K562 (cell line): Measurements from ENCODE around the gene TEX35. TPM values are rescaled to one million over a fixed set of nuclear protein-coding genes. Genes with fewer than 3 reads are reported as not detected.

Experiments
- BHLHE40 ChIP-seq: IDR thresholded peaks from 2 replicates; pipeline ENCODE4 v1.6.1; 2011; ENCODE audit warnings: low read length, improper control_type of control experiment
- CBX5 ChIP-seq: IDR thresholded peaks from 2 replicates; pipeline ENCODE4 v1.6.1; 2014; ENCODE audit warnings: low read depth, borderline replicate concordance
- GABPB2 ChIP-seq: fragments of 250-450 bp; sonication (Bioruptor Pico); conservative IDR thresholded peaks from 2 replicates; pipeline ENCODE4 v1.5.1; 2021; ENCODE audit warnings: mild to moderate bottlenecking
- SRSF1 ChIP-seq: fragments of 200-400 bp; formaldehyde crosslinking; IDR thresholded peaks from 2 replicates; pipeline ENCODE4 v1.6.1; 2017; ENCODE audit warnings: mild to moderate bottlenecking, low read depth, low read length, moderate library complexity
- TEAD1 ChIP-seq, 2 experiments: fragments of 450-650 bp in 1 of 2; sonication (generic) in 1 of 2; formaldehyde crosslinking; IDR thresholded peaks; 2 replicates each; pipeline versions ENCODE4 v1.4.0 to v1.8.0; 2020 to 2022; ENCODE audit warnings: mild to moderate bottlenecking in 2 of 2, missing genetic modification reagents in 1 of 2
- ZNF232 ChIP-seq: sonication (generic); formaldehyde crosslinking; IDR thresholded peaks from 2 replicates; pipeline ENCODE4 v1.8.0; 2022; ENCODE audit warnings: mild to moderate bottlenecking, missing genetic modification reagents
- ZNF24 ChIP-seq: fragments of 450-650 bp; IDR thresholded peaks from 2 replicates; pipeline ENCODE4 v1.6.1; 2016
- ZNF830 ChIP-seq: fragments of 250-450 bp; sonication (Bioruptor Pico); IDR thresholded peaks from 2 replicates; pipeline ENCODE4 v1.5.0; 2021; ENCODE audit warnings: mild to moderate bottlenecking
- polyA plus RNA-seq, 8 experiments: library from polyadenylated mRNA; depleted of rRNA in 4 of 8; stranded (reverse) in 5 of 8; unstranded in 3 of 8; fragments of >200 nt; fragmentation: Nextera tagmentation in 2 of 8; fragmentation: Illumina TruSeq in 1 of 8; extraction: Ambion mirVana in 2 of 8; extraction: Trizol in 1 of 8; gene quantifications; 2 replicates each; pipeline versions ENCODE4 v1.2.1 to v1.2.3, GENCODE V29; 2011 to 2014; ENCODE audit warnings: inconsistent platforms in 1 of 8, missing spikeins in 1 of 8
- total RNA-seq, 7 experiments: library from RNA; depleted of rRNA in 6 of 7; stranded (reverse); fragments of >200 nt in 6 of 7; fragmentation: Illumina TruSeq in 2 of 7; extraction: Trizol in 2 of 7; gene quantifications; 2 replicates each; pipeline versions ENCODE4 v1.2.1 to v1.2.3, GENCODE V29; 2011 to 2021; ENCODE audit warnings: low replicate concordance in 1 of 7
- TF ChIP-seq, protein P1 (sequence below): sonication (generic); formaldehyde crosslinking; IDR thresholded peaks from 2 replicates; pipeline ENCODE4 v1.8.0; 2022; ENCODE audit warnings: missing genetic modification reagents, mild to moderate bottlenecking, borderline replicate concordance
- TF ChIP-seq, protein P2 (sequence below): fragments of 250-450 bp; sonication (Bioruptor Pico); IDR thresholded peaks from 2 replicates; pipeline ENCODE4 v1.5.0; 2020; ENCODE audit warnings: mild to moderate bottlenecking
- TF ChIP-seq, protein P3 (sequence below): fragments of 450-650 bp; IDR thresholded peaks from 2 replicates; pipeline ENCODE4 v1.6.1; 2018; ENCODE audit not compliant: partially characterized antibody
- TF ChIP-seq, protein P4 (sequence below): fragments of 250-450 bp; sonication (Bioruptor Pico); IDR thresholded peaks from 2 replicates; pipeline ENCODE4 v1.5.0; 2021; ENCODE audit warnings: mild to moderate bottlenecking, moderate library complexity

TEX35 gene
- total and polyA plus RNA-seq, 9 of the 15 experiments (the other 6 are each of a cell fraction or from before 2014, with no cell fraction given), result not detected

DNA sequence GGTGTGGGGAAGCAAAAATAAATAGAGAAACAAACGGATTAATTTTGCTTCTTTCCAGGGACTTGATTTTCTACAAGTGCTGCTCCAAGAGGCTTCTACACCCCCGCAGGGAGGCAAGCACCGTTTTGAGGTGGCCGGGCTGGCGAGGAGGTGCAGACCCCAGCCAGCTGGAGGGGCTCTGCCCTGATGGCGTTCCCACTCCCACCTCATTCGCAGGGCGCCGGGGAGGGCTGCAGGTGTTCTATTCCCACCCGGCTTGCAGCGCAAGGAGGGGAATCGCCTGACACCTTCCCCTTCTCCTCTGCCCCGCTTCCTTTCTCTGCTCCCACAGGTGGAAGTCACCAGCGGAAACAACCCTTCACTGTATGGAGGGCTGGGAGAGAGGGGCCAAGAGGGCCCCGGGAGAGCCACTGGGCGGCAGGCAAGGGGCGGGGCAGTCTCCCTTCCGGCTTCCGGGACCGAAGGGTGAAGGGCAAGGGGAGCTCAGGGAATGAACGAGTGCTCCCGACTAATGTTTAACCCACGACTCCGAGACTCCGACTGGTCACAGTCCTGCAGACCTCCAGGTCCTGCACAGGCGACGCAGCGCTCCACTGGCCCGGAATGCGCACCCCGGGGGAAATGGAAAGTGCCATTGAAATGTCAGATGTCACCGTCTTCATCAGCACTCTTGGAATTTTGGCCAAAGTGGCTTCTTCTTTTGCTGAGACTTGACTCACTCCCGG, 29.1 kb downstream of the TEX35 start (continued):
- TF ChIP-seq, protein P1, sequence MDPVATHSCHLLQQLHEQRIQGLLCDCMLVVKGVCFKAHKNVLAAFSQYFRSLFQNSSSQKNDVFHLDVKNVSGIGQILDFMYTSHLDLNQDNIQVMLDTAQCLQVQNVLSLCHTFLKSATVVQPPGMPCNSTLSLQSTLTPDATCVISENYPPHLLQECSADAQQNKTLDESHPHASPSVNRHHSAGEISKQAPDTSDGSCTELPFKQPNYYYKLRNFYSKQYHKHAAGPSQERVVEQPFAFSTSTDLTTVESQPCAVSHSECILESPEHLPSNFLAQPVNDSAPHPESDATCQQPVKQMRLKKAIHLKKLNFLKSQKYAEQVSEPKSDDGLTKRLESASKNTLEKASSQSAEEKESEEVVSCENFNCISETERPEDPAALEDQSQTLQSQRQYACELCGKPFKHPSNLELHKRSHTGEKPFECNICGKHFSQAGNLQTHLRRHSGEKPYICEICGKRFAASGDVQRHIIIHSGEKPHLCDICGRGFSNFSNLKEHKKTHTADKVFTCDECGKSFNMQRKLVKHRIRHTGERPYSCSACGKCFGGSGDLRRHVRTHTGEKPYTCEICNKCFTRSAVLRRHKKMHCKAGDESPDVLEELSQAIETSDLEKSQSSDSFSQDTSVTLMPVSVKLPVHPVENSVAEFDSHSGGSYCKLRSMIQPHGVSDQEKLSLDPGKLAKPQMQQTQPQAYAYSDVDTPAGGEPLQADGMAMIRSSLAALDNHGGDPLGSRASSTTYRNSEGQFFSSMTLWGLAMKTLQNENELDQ, result no peak
- TF ChIP-seq BHLHE40 (no peak), ZNF24 (no peak), GABPB2 (CRISPR knock-in tag) (no peak), CBX5 (no peak), ZNF232 (no peak), SRSF1 (no peak), TEAD1 (CRISPR knock-in tag; IDR thresholded peaks at IDR 0.05) (no peak), ZNF830 (CRISPR knock-in tag) (no peak)
- TF ChIP-seq, protein P2, sequence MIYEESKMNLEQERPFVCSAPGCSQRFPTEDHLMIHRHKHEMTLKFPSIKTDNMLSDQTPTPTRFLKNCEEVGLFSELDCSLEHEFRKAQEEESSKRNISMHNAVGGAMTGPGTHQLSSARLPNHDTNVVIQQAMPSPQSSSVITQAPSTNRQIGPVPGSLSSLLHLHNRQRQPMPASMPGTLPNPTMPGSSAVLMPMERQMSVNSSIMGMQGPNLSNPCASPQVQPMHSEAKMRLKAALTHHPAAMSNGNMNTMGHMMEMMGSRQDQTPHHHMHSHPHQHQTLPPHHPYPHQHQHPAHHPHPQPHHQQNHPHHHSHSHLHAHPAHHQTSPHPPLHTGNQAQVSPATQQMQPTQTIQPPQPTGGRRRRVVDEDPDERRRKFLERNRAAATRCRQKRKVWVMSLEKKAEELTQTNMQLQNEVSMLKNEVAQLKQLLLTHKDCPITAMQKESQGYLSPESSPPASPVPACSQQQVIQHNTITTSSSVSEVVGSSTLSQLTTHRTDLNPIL (CRISPR knock-in tag), result no peak
- TF ChIP-seq, protein P3, sequence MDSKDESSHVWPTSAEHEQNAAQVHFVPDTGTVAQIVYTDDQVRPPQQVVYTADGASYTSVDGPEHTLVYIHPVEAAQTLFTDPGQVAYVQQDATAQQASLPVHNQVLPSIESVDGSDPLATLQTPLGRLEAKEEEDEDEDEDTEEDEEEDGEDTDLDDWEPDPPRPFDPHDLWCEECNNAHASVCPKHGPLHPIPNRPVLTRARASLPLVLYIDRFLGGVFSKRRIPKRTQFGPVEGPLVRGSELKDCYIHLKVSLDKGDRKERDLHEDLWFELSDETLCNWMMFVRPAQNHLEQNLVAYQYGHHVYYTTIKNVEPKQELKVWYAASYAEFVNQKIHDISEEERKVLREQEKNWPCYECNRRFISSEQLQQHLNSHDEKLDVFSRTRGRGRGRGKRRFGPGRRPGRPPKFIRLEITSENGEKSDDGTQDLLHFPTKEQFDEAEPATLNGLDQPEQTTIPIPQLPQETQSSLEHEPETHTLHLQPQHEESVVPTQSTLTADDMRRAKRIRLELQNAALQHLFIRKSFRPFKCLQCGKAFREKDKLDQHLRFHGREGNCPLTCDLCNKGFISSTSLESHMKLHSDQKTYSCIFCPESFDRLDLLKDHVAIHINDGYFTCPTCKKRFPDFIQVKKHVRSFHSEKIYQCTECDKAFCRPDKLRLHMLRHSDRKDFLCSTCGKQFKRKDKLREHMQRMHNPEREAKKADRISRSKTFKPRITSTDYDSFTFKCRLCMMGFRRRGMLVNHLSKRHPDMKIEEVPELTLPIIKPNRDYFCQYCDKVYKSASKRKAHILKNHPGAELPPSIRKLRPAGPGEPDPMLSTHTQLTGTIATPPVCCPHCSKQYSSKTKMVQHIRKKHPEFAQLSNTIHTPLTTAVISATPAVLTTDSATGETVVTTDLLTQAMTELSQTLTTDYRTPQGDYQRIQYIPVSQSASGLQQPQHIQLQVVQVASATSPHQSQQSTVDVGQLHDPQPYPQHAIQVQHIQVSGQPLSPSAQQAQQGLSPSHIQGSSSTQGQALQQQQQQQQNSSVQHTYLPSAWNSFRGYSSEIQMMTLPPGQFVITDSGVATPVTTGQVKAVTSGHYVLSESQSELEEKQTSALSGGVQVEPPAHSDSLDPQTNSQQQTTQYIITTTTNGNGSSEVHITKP, result peak; percentile 17
- TF ChIP-seq, protein P4, sequence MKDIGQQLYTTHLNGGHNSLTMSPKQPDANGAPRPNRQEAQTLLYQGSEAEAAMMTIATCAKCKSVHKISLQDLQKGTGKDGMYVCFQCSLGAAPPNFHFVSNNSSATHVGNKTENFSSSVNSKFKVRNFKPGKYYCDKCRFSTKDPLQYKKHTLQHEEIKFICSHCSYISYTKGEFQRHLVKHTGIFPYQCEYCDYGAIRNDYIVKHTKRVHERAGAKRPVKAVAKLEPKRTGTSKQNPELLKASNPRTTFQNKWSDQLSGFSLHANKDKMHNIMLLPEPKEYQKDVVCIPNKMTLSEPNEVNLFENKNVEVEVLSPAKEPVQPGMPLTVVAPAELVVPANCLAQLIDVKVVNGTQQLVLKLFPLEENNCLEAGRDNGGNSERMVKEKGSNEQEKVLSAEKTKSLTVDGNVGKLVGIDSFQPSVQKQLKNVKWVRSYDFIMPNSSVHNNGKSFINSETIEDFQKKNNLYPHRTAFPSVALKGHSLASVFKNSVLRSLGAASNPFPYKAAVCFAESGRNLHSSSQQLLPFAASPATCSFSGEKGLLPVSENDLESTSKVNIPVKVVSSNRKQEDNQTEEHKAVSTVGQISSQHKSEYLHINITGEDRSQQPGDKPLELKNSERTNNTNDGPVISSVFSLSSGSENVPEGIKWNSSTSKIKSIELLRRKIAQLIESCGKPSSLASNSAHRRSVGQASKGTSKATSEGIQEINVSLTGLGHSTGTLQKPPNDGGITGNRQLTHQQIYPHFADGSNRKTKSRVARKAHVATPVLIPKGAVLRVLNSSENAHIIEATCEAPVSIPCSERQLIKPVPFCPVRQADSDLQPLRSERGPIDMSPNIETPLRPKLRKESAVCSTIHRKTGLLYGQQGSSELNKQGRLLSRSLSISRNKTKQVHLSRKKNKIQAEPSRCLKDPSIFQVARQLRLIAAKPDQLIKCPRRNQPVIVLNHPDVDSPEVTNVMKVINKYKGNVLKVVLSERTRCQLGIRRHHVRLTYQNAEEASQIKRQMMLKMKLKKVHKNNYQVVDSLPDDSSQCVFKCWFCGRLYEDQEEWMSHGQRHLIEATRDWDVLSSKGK, result no peak
